H1 (cell line): ENCODE data around the gene TMA7. TPM values are rescaled to one million over a fixed set of nuclear protein-coding genes. Genes with fewer than 3 reads are reported as not detected.
A peak's percentile ranks its signal among the peaks of the same experiment; 100 is the strongest.

Experiments used
- CTCF ChIA-PET: fragments of 300-600 bp; sonication (Branson Sonifier 250); formaldehyde crosslinking; loops from one replicate; lab custom pipeline; 2021; ENCODE audit not compliant: partially characterized antibody; lab: Charles Lee
- POLR2A ChIA-PET: fragments of 300-600 bp; sonication (Branson Sonifier 250); formaldehyde crosslinking; loops from one replicate; lab custom pipeline; 2021; ENCODE audit warnings: inconsistent platforms; ENCODE audit not compliant: partially characterized antibody; lab: Charles Lee
- DNase-seq, 2 experiments: peaks; one replicate each; pipeline versions ENCODE4 v3.0.0 to v3.0.0-alpha.2; 2010 to 2022; ENCODE audit warnings: low spot score in 2 of 2, low read depth in 1 of 2, mixed read lengths in 1 of 2
- FAIRE-seq: peaks from 2 replicates; lab custom pipeline; 2011; peaks lifted over from hg19 to GRCh38; lab: Jason Lieb, UNC
- H2AFZ ChIP-seq: 2 replicates; pipeline ENCODE4 v1.8.1; 2012; ENCODE audit warnings: low read length, inconsistent platforms
- H2AK5ac ChIP-seq: 2 replicates; pipeline ENCODE4 v1.6.1; 2013; ENCODE audit warnings: low read depth, low read length
- H2BK120ac ChIP-seq: replicated peaks from 2 replicates; pipeline ENCODE3; 2013; ENCODE audit warnings: low read depth, low read length, inconsistent platforms
- H2BK12ac ChIP-seq: 2 replicates; pipeline ENCODE4 v1.6.1; 2013; ENCODE audit warnings: low read depth, low read length
- H2BK15ac ChIP-seq: 2 replicates; pipeline ENCODE4 v1.6.1; 2013; ENCODE audit warnings: low read length
- H2BK20ac ChIP-seq: 2 replicates; pipeline ENCODE4 v1.6.1; 2013; ENCODE audit warnings: low read length
- H2BK5ac ChIP-seq: 2 replicates; pipeline ENCODE4 v1.6.1; 2013; ENCODE audit warnings: low read depth, low read length
- H3K14ac ChIP-seq: 2 replicates; pipeline ENCODE4 v1.6.1; 2013; ENCODE audit warnings: inconsistent platforms; ENCODE audit not compliant: insufficient read length
- H3K18ac ChIP-seq: 2 replicates; pipeline ENCODE4 v1.6.1; 2013; ENCODE audit warnings: low read length; ENCODE audit errors: extremely low read depth
- H3K23ac ChIP-seq: 2 replicates; pipeline ENCODE4 v1.6.1; 2013; ENCODE audit warnings: inconsistent platforms; ENCODE audit not compliant: insufficient read length
- H3K23me2 ChIP-seq: 2 replicates; pipeline ENCODE4 v1.6.1; 2013; ENCODE audit warnings: low read depth, low read length
- H3K27ac ChIP-seq: 2 replicates; pipeline ENCODE4 v1.6.1; 2011; ENCODE audit warnings: low read depth, low read length, inconsistent platforms
- H3K27me3 ChIP-seq, 4 experiments: replicated peaks in 1 of 4; 1 replicate in 1 of 4; 2 replicates in 3 of 4; pipeline versions ENCODE4 v1.6.1 to v1.8.1; 2011 to 2013; ENCODE audit warnings: low read length in 3 of 4, mild to moderate bottlenecking in 3 of 4, inconsistent platforms in 2 of 4, mixed read lengths in 2 of 4, moderate library complexity in 1 of 4; ENCODE audit not compliant: control insufficient read depth in 3 of 4, insufficient read depth in 3 of 4; ENCODE audit errors: extremely low read depth in 1 of 4
- H3K36me3 ChIP-seq, 4 experiments: 2 replicates each; pipeline versions ENCODE4 v1.6.1 to v1.8.1; 2011 to 2013; ENCODE audit warnings: mild to moderate bottlenecking in 4 of 4, low read length in 3 of 4, moderate library complexity in 2 of 4, control low read depth in 1 of 4, inconsistent platforms in 1 of 4; ENCODE audit not compliant: insufficient read depth in 4 of 4, control insufficient read depth in 2 of 4
- H3K4ac ChIP-seq: replicated peaks from 2 replicates; pipeline ENCODE3; 2013; ENCODE audit warnings: low read length, low read depth, mixed read lengths, inconsistent platforms; ENCODE audit not compliant: insufficient read length
- H3K4me1 ChIP-seq, 4 experiments: replicated peaks in 1 of 4; 1 replicate in 1 of 4; 2 replicates in 3 of 4; pipeline versions ENCODE4 v1.6.1 to v1.8.1; 2011 to 2013; ENCODE audit warnings: low read length in 3 of 4, inconsistent platforms in 2 of 4, mixed read lengths in 1 of 4; ENCODE audit not compliant: insufficient read depth in 4 of 4, control insufficient read depth in 3 of 4
- H3K4me2 ChIP-seq, 2 experiments: 2 replicates each; pipeline versions ENCODE4 v1.6.1 to v1.8.1; 2011 to 2013; ENCODE audit warnings: low read depth in 2 of 2, low read length in 2 of 2, control low read depth in 1 of 2, inconsistent platforms in 1 of 2, mild to moderate bottlenecking in 1 of 2; ENCODE audit not compliant: insufficient read depth in 1 of 2
- H3K4me3 ChIP-seq, 4 experiments: fragments of 200-600, 300-600 bp in 1 of 4; sonication (generic), shearing (Covaris generic), sonication (Bioruptor Twin) in 1 of 4; 2 replicates each; pipeline versions ENCODE4 v1.5.1 to v1.8.1; 2011 to 2016; ENCODE audit warnings: low read length in 4 of 4, low read depth in 3 of 4, control low read depth in 2 of 4, inconsistent platforms in 2 of 4, mild to moderate bottlenecking in 2 of 4, mixed read lengths in 1 of 4, moderate library complexity in 1 of 4; ENCODE audit not compliant: insufficient read depth in 2 of 4; ENCODE audit errors: extremely low read depth in 1 of 4
- H3K56ac ChIP-seq: replicated peaks from 2 replicates; pipeline ENCODE3; 2013; ENCODE audit warnings: low read depth, mild to moderate bottlenecking, mixed read lengths, low read length, inconsistent platforms; ENCODE audit not compliant: insufficient read length
- H3K79me1 ChIP-seq: 2 replicates; pipeline ENCODE4 v1.6.1; 2013; ENCODE audit warnings: low read depth, low read length, control low read depth
- H3K79me2 ChIP-seq, 2 experiments: 2 replicates each; pipeline versions ENCODE4 v1.6.1 to v1.8.1; 2012 to 2013; ENCODE audit warnings: low read length in 2 of 2, mild to moderate bottlenecking in 2 of 2, inconsistent platforms in 1 of 2; ENCODE audit not compliant: insufficient read depth in 2 of 2, control insufficient read depth in 1 of 2
- H3K9ac ChIP-seq, 4 experiments: replicated peaks in 1 of 4; 1 replicate in 1 of 4; 2 replicates in 3 of 4; pipeline versions ENCODE4 v1.6.1 to v1.8.1; 2011 to 2013; ENCODE audit warnings: low read depth in 3 of 4, low read length in 3 of 4, control low read depth in 2 of 4, mild to moderate bottlenecking in 2 of 4, moderate library complexity in 2 of 4, inconsistent platforms in 1 of 4; ENCODE audit errors: extremely low read depth in 1 of 4
- H3K9me3 ChIP-seq, 2 experiments: 2 replicates each; pipeline versions ENCODE4 v1.6.1 to v1.8.1; 2012 to 2013; ENCODE audit warnings: mild to moderate bottlenecking in 2 of 2, moderate library complexity in 2 of 2, control low read depth in 1 of 2, inconsistent platforms in 1 of 2, low read depth in 1 of 2, low read length in 1 of 2, mixed read lengths in 1 of 2; ENCODE audit not compliant: insufficient read depth in 2 of 2
- H4K20me1 ChIP-seq, 2 experiments: replicated peaks in 1 of 2; 2 replicates each; pipeline versions ENCODE3 to v1.8.1; 2011 to 2013; ENCODE audit warnings: inconsistent platforms in 2 of 2, low read length in 2 of 2, mild to moderate bottlenecking in 1 of 2; ENCODE audit not compliant: insufficient read depth in 2 of 2, control insufficient read depth in 1 of 2
- H4K5ac ChIP-seq: 2 replicates; pipeline ENCODE4 v1.6.1; 2013; ENCODE audit warnings: low read length, low read depth, mixed read lengths, inconsistent platforms; ENCODE audit not compliant: insufficient read length
- H4K8ac ChIP-seq: 2 replicates; pipeline ENCODE4 v1.8.0; 2013; ENCODE audit warnings: mild to moderate bottlenecking, moderate library complexity, low read length, inconsistent platforms; ENCODE audit not compliant: insufficient read depth; ENCODE audit errors: extremely low read depth
- H4K91ac ChIP-seq: replicated peaks from 2 replicates; pipeline ENCODE3; 2013; ENCODE audit warnings: low read length, mixed read lengths, inconsistent platforms; ENCODE audit not compliant: insufficient read length
- CTCF ChIP-seq, 3 experiments: IDR thresholded peaks; 1 replicate in 2 of 3; 2 replicates in 1 of 3; pipeline versions ENCODE4 v1.5.1 to v1.6.1; 2011; ENCODE audit warnings: low read length in 3 of 3, mild to moderate bottlenecking in 3 of 3, inconsistent platforms in 2 of 3, low read depth in 1 of 3, moderate library complexity in 1 of 3; ENCODE audit not compliant: insufficient read depth in 1 of 3; ENCODE audit errors: control extremely low read depth in 1 of 3
- MAFK ChIP-seq: IDR thresholded peaks from 2 replicates; pipeline ENCODE4 v1.6.1; 2012; ENCODE audit warnings: low read depth, mild to moderate bottlenecking, improper control_type of control experiment, low read length
- RBBP5 ChIP-seq: IDR thresholded peaks from 2 replicates; pipeline ENCODE4 v1.7.1; 2012; ENCODE audit warnings: low read depth, mild to moderate bottlenecking, inconsistent platforms, low read length, moderate library complexity, borderline replicate concordance
- RNF2 ChIP-seq: fragments of 200-900, 300-1000 bp; sonication (generic); IDR thresholded peaks from 2 replicates; pipeline ENCODE4 v1.7.1; 2016; ENCODE audit warnings: borderline replicate concordance, low read depth, mild to moderate bottlenecking, antibody characterized with exemption, low read length; ENCODE audit not compliant: poor library complexity, severe bottlenecking; ENCODE audit errors: missing control alignments
- SIX5 ChIP-seq: IDR thresholded peaks from 2 replicates; pipeline ENCODE4 v1.6.1; 2011; ENCODE audit warnings: mild to moderate bottlenecking, low read depth, low read length
- TAF7 ChIP-seq: optimal IDR thresholded peaks from 2 replicates; pipeline ENCODE3; 2011; ENCODE audit warnings: low read depth, mild to moderate bottlenecking, inconsistent platforms, low read length, moderate library complexity, borderline replicate concordance
- WGBS, 2 experiments: shearing (Covaris generic) in 1 of 2; methylation state at CpG; one replicate each; pipeline versions ENCODE4 v1.1.6 to v1.1.7; 2013 to 2015; ENCODE audit warnings: low lambda C conversion rate in 2 of 2, mixed read lengths in 2 of 2, inconsistent platforms in 1 of 2, low coverage in 1 of 2, missing lambda C conversion rate in 1 of 2; ENCODE audit not compliant: insufficient replicate concordance in 2 of 2, insufficient coverage in 1 of 2, insufficient read length in 1 of 2; ENCODE audit errors: extremely low coverage in 1 of 2, missing lambda C conversion rate in 1 of 2; 5-methylcytosine and 5-hydroxymethylcytosine counted together
- polyA plus RNA-seq, 7 experiments: library from polyadenylated mRNA; depleted of rRNA in 3 of 7; stranded (reverse) in 5 of 7; unstranded in 2 of 7; fragments of >200 nt in 5 of 7; fragments of 200-250 nt in 2 of 7; gene quantifications; 1 replicate in 5 of 7; 2 replicates in 1 of 7; 4 replicates in 1 of 7; pipeline versions ENCODE4 v1.2.1 to v1.2.3, GENCODE V29; 2011 to 2013; ENCODE audit warnings: missing spikeins in 2 of 7, mixed read lengths in 2 of 7
- total RNA-seq: library from RNA; stranded (reverse); fragmentation: NEBNext Ultra II Directional; extraction: Animal tissue kit (Norgen Biotek cat#: 25700); gene quantifications from 2 replicates; pipeline ENCODE4 v1.2.1, GENCODE V29; 2021

The TMA7 gene
- total and polyA plus RNA-seq, 2 of the 8 experiments (the other 6 are each of a cell fraction or from before 2014, with no cell fraction given): 138 to 305 TPM

DNA sequence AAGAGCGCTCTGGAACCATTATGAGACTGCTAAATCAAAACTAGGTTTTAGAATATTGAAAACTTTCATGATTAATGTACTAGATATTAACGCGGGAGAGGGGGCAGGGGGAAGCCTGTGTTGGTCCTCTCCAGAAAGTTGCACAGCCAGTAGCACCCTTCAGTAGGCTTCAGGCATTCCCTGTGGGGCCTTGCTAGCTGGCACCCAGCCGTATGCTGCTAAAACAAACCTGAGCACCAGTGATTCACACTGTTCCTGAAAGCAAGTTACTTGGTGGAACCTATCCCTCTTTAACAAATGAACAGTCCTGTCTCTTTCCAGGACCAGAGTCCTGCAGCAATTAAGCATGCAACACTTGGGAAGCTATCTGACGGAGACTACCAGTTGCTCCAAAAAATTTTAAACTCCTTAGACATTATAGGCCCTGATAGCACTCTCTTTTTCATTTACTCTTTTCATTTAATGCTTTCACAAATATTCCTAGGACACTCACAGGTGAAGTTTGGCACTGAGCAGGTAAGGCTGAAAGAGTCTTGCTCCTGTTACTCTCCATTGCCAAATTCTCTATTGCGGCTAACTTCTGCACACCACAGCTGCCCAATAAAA, 5.3 kb downstream of the TMA7 start:
- no peak overlapping the region for H2BK12ac ChIP-seq
- no peak for FAIRE-seq
- H3K18ac ChIP-seq: no peak overlapping the region
- no peak overlapping the region for H4K91ac ChIP-seq
- peak overlapping the region; percentile 85 to 94 for H3K4me2 ChIP-seq
- H3K4ac ChIP-seq: no peak overlapping the region
- no peak overlapping the region for H2AFZ ChIP-seq
- 82% methylated on average over 6 of the region's 6 CpGs; no CpG with 5 or more reads in 1 of the 2 experiments for WGBS, 2 experiments
- no peak overlapping the region for H4K5ac ChIP-seq
- ChIA-PET CTCF (interaction anchor here (0.8 to 5.2 kb wide), 6 partner anchors 9 to 203 kb away, joined by 3 to 38 read pairs (median 6); partner anchors contain the start of gene SLC26A6), POLR2A (interaction anchor here (0.6 to 10.3 kb wide), 20 partner anchors 12 to 205 kb away, joined by 3 to 233 read pairs (median 4); partner anchors contain the start of genes NME6, PLXNB1, SLC26A6 and ZNF589)
- H3K36me3 ChIP-seq: peaks cover 3 to 27% (median 13%) of the 10 kb centered on the region in 4 experiments; a peak in 5 of 8 replicates
- no peak for DNase-seq
- no peaks in the 10 kb centered on the region for H3K9me3 ChIP-seq
- H3K79me2 ChIP-seq: peaks cover 5 to 33% of the 10 kb centered on the region in 2 experiments; a peak in 3 of 4 replicates
- peaks cover 11% of the 10 kb centered on the region for H3K23me2 ChIP-seq
- no peak overlapping the region for H2AK5ac ChIP-seq
- no peak overlapping the region for H2BK15ac ChIP-seq
- H3K56ac ChIP-seq: no peak overlapping the region
- H2BK5ac ChIP-seq: no peak overlapping the region
- no peak overlapping the region for H3K9ac ChIP-seq
- H3K79me1 ChIP-seq: peaks cover 5% of the 10 kb centered on the region
- no peak overlapping the region for H2BK20ac ChIP-seq
- H3K4me1 ChIP-seq: peaks cover 3 to 17% (median 6%) of the 10 kb centered on the region in 4 experiments; a peak in 5 of 7 replicates
- no peak overlapping the region for H3K23ac ChIP-seq
- no peak overlapping the region for H2BK120ac ChIP-seq
- no peak overlapping the region for H3K27ac ChIP-seq
- no peak overlapping the region for H4K8ac ChIP-seq
- H3K27me3 ChIP-seq: no peaks in the 10 kb centered on the region
- H4K20me1 ChIP-seq: peaks cover 0 to 8% of the 10 kb centered on the region in 2 experiments
- H3K4me3 ChIP-seq: peak overlapping the region; percentile 80 to 98 (median 96); a peak in 7 of 8 replicates
- no peak overlapping the region for H3K14ac ChIP-seq
- TF ChIP-seq SIX5 (no peak), CTCF (IDR thresholded peaks at IDR 0.05; ENCODE audit: control extremely low read depth in 1 of 3, insufficient read depth in 1 of 3, low read depth in 1 of 3, low read length in 3 of 3) (no peak), TAF7 (no peak), RBBP5 (no peak), RNF2 (no peak), MAFK (no peak)
